ENCODE measurements around the gene ATP4B.

GRCh38 chr13:113643593-113643992, 14.4 kb downstream of the ATP4B start:
- TF ChIP-seq CTCF (optimal IDR thresholded peaks at IDR 0.05 in 1 of 3, IDR thresholded peaks at IDR 0.05 in 1 of 3, conservative IDR thresholded peaks at IDR 0.05 in 1 of 3; ENCODE audit: extremely low read depth in 1 of 3, insufficient read depth in 2 of 3, low read length in 3 of 3) (no peak), EZH2 (IDR thresholded peaks at IDR 0.05; ENCODE audit: low read length) (no peak)

Measured in keratinocyte (primary cell).